ENCODE data around the gene TUBB3.

DNA sequence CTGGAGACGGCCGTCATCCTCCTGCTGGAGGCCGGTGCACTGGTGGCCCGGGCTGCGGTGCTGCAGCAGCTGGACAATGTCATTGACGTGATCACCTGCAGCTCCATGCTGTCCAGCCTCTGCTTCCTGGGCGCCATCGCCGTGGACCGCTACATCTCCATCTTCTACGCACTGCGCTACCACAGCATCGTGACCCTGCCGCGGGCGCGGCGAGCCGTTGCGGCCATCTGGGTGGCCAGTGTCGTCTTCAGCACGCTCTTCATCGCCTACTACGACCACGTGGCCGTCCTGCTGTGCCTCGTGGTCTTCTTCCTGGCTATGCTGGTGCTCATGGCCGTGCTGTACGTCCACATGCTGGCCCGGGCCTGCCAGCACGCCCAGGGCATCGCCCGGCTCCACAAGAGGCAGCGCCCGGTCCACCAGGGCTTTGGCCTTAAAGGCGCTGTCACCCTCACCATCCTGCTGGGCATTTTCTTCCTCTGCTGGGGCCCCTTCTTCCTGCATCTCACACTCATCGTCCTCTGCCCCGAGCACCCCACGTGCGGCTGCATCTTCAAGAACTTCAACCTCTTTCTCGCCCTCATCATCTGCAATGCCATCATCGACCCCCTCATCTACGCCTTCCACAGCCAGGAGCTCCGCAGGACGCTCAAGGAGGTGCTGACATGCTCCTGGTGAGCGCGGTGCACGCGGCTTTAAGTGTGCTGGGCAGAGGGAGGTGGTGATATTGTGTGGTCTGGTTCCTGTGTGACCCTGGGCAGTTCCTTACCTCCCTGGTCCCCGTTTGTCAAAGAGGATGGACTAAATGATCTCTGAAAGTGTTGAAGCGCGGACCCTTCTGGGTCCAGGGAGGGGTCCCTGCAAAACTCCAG is 3.4 kb upstream of the TUBB3 start:
- TF ChIP-seq, protein P1, sequence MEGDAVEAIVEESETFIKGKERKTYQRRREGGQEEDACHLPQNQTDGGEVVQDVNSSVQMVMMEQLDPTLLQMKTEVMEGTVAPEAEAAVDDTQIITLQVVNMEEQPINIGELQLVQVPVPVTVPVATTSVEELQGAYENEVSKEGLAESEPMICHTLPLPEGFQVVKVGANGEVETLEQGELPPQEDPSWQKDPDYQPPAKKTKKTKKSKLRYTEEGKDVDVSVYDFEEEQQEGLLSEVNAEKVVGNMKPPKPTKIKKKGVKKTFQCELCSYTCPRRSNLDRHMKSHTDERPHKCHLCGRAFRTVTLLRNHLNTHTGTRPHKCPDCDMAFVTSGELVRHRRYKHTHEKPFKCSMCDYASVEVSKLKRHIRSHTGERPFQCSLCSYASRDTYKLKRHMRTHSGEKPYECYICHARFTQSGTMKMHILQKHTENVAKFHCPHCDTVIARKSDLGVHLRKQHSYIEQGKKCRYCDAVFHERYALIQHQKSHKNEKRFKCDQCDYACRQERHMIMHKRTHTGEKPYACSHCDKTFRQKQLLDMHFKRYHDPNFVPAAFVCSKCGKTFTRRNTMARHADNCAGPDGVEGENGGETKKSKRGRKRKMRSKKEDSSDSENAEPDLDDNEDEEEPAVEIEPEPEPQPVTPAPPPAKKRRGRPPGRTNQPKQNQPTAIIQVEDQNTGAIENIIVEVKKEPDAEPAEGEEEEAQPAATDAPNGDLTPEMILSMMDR (IDR thresholded peaks at IDR 0.05), result no peak
- no peak for TF ChIP-seq EP300 (IDR thresholded peaks at IDR 0.05)

Data from stomach (tissue), 4 donors.